HG02884 (cell line): ENCODE measurements around the gene SVIP.

Source experiments
- ATAC-seq: cut with Tn5 transposase; IDR thresholded peaks from one replicate; pipeline ENCODE4 v1.9.1; 2021; ENCODE audit warnings: mild to moderate bottlenecking, moderate library complexity; ENCODE audit not compliant: unreplicated experiment

The SVIP gene

DNA sequence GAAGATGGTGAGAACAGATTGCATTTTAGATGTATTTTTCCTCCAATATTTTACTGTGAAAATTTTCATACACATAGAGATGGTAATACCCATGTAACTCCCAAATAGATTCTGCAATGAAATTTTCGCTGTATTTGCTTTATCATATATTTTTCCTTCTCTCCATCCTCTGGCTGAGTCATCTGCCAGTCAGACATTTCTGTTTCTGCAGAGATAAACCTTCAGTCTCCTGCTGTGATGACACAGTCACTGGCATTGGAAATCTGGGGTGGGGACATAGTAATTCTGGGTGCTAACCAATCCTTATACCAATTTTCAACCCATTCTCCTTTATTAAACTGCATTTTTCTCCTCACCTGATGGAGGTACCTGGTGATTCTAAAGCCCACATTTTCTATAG is 33.7 kb downstream of the SVIP start:
- no peak for ATAC-seq

GRCh38 chr11:22792497-22792896 is 37.1 kb downstream of the SVIP start:
- ATAC-seq = no peak

GRCh38 chr11:22787551-22788162 is 41.9 kb downstream of the SVIP start:
- peak; percentile 32 for ATAC-seq

GRCh38 chr11:22787055-22787454 is 42.5 kb downstream of the SVIP start:
- ATAC-seq = no peak

DNA sequence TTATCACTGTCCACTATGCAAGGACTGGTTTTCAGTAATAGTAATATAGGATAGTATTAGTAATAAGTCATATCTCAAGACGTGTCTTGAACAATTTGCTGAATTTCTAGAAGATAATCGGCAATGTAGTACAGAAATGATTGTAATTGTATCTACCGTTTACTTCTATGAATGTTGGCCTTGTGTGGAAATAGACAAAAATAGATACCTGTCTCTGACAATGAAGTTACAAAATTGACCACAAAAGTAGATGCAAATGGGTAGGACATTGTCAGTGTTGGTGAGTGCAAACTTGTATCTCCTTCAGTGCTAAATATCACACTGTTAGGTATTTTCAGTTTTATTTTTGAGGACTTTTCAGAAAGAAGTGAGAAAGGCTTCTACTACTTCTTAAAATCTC is 43.1 kb downstream of the SVIP start:
- ATAC-seq = peak; percentile 92

GRCh38 chr11:22785251-22785650 is 44.4 kb downstream of the SVIP start:
- no peak for ATAC-seq

- peak; percentile 83 for ATAC-seq
Measured at GRCh38 chr11:22780952-22781593, 48.5 kb downstream of the SVIP start.

- ATAC-seq = no peak
Measured at GRCh38 chr11:22779850-22780249, 49.8 kb downstream of the SVIP start.

DNA sequence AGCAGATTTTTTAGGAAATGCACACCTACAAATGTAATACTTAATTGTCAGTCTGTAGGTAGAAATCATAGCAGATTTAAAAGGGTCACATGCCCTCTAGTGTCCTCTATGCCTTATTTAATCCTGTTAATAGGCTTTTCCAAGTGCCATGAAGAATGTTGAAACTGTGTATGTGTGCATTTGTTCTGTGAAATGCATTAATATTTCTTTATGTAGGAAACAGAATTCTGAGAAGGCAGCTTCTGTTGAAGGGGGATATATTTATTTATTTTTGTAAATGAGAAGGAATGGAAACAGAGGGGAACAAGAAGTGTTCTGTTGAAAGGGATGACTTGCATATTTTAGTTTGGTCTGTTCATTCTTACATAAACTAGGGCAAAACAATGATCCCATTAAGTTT is 51.0 kb downstream of the SVIP start:
- no peak for ATAC-seq

DNA sequence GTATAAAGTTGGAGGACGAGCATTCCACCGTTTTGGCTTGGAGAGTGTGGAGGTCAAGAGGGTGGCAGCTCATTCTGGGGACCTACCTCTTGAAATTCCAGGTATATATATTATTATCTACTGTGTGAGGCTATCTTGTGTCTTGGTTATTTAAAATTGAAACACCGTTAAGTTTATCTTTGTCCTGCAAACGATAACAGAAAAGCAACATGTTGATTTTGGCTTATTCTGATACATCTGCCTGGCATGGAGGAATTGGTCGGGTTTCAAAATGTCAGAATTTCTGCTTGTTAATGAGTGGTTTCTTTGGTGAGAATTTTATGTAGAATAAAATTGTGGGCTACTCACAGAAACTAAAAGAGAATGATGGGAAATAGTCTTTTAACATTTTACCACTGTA is 54.4 kb downstream of the SVIP start:
- ATAC-seq = no peak

DNA sequence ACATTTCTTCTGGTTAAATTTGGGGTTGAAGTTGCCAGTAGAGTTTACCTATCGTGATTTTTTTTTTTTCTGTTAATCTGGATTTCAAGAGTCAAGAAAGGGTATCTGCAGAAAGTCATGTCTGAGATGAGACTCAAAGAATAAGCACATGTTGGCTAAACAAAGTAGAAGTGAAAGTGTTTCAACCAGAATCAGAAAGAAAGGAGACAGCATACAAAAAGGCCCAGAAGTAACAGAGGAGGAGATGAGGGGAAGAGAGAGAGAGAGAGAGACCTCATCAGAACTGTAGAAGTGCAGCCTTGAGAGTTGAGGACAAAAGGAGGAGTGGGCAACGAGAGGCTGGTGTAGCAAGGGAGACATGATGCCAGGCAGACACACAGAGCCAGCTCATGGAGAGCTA is 54.9 kb downstream of the SVIP start:
- ATAC-seq = peak; percentile 77

GRCh38 chr11:22769081-22769480 is 60.5 kb downstream of the SVIP start:
- no peak for ATAC-seq
